ENCODE data around the gene DSTYK.
"Not testable (repeated sequence)": the region's sequence is repeated elsewhere in the genome, so short reads cannot be mapped to it uniquely, and the experiment has no call there.

DSTYK gene

DNA sequence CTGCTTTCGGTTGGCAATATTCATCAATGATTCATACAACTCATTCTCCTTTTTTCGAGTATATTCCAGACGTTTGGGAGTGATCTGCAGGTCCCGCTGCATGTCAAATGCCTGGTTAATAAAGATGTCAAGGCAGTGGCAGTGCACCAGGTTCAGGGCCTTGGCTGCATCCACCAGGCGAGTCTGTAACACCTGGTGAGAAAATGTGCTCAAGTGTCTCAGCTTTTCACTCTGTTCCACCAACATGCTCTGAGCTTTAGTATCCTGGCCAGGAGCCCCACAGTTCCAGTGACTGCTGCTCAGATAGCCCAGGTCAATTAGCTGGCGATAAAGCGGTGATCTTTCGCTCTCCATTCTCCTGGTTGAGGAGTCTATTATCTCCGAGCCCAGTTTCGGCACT lies 42.3 kb downstream of the DSTYK start:
- Histone ChIP-seq H3K27ac (no peak overlapping the region), H3K9me3 (no peaks in the 10 kb centered on the region), H3K27me3 (no peaks in the 10 kb centered on the region), H3K4me1 (ENCODE audit: control insufficient read depth in 1 of 2, insufficient read depth in 1 of 2, low read depth in 1 of 2, low read length in 1 of 2) (no peaks in the 10 kb centered on the region), H3K36me3 (peaks cover 71% of the 10 kb centered on the region), H3K4me3 (ENCODE audit: low read depth in 1 of 2, low read length in 1 of 2) (no peak overlapping the region)
- TF ChIP-seq, protein P1, sequence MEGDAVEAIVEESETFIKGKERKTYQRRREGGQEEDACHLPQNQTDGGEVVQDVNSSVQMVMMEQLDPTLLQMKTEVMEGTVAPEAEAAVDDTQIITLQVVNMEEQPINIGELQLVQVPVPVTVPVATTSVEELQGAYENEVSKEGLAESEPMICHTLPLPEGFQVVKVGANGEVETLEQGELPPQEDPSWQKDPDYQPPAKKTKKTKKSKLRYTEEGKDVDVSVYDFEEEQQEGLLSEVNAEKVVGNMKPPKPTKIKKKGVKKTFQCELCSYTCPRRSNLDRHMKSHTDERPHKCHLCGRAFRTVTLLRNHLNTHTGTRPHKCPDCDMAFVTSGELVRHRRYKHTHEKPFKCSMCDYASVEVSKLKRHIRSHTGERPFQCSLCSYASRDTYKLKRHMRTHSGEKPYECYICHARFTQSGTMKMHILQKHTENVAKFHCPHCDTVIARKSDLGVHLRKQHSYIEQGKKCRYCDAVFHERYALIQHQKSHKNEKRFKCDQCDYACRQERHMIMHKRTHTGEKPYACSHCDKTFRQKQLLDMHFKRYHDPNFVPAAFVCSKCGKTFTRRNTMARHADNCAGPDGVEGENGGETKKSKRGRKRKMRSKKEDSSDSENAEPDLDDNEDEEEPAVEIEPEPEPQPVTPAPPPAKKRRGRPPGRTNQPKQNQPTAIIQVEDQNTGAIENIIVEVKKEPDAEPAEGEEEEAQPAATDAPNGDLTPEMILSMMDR (IDR thresholded peaks at IDR 0.05), result no peak

- H3K27ac ChIP-seq, result no peak overlapping the region
- TF ChIP-seq, protein P1 (IDR thresholded peaks at IDR 0.05), result no peak
- no peaks in the 10 kb centered on the region for H3K27me3 ChIP-seq
- H3K4me1 ChIP-seq (ENCODE audit: control insufficient read depth in 1 of 2, insufficient read depth in 1 of 2, low read depth in 1 of 2, low read length in 1 of 2), result no peaks in the 10 kb centered on the region
- H3K36me3 ChIP-seq, result peaks cover 80% of the 10 kb centered on the region
- H3K4me3 ChIP-seq (ENCODE audit: low read depth in 1 of 2, low read length in 1 of 2), result no peak overlapping the region
- H3K9me3 ChIP-seq, result no peaks in the 10 kb centered on the region
Observed at GRCh38 chr1:205168291-205168690, 43.2 kb downstream of the DSTYK start.

- TF ChIP-seq, protein P1 (IDR thresholded peaks at IDR 0.05), result no peak
- H3K27me3 ChIP-seq, result no peaks in the 10 kb centered on the region
- no peaks in the 10 kb centered on the region for H3K4me1 ChIP-seq (ENCODE audit: control insufficient read depth in 1 of 2, insufficient read depth in 1 of 2, low read depth in 1 of 2, low read length in 1 of 2)
- H3K9me3 ChIP-seq, result no peaks in the 10 kb centered on the region
- no peak overlapping the region for H3K4me3 ChIP-seq (ENCODE audit: low read depth in 1 of 2, low read length in 1 of 2)
- H3K36me3 ChIP-seq, result peaks cover 96% of the 10 kb centered on the region
- H3K27ac ChIP-seq, result no peak overlapping the region
Observed at GRCh38 chr1:205162301-205162700, 49.2 kb downstream of the DSTYK start.

DNA sequence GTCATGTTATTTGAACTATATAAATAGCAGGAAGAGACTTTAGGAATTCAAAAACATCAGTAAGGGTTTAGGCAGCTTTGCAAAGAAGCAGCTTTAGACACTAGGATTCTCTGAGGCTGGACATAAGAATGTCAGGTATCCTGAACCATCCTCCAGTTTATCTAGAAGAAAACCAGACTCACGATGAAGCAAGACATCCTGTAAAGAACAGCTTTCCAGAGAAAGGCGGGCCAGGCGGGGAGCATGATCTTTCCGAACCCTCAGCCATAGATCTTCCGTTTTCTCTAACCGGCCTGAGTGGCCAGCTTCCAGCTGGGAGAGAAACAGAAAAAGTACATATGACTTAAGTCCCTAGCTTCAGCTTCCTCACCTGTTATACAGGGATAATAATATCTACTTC lies 50.4 kb downstream of the DSTYK start:
- TF ChIP-seq, protein P1 (IDR thresholded peaks at IDR 0.05), result no peak
- Histone ChIP-seq H3K27ac (no peak overlapping the region), H3K4me3 (ENCODE audit: low read depth in 1 of 2, low read length in 1 of 2) (no peak overlapping the region), H3K36me3 (peaks cover 97% of the 10 kb centered on the region), H3K27me3 (no peaks in the 10 kb centered on the region), H3K4me1 (ENCODE audit: control insufficient read depth in 1 of 2, insufficient read depth in 1 of 2, low read depth in 1 of 2, low read length in 1 of 2) (no peaks in the 10 kb centered on the region), H3K9me3 (peaks cover 5% of the 10 kb centered on the region)

- Histone ChIP-seq H3K27ac (no peak overlapping the region), H3K36me3 (peaks cover 99% of the 10 kb centered on the region)
- TF ChIP-seq, protein P1 (IDR thresholded peaks at IDR 0.05), result no peak
Observed at GRCh38 chr1:205158048-205158616, 53.4 kb downstream of the DSTYK start.

DNA sequence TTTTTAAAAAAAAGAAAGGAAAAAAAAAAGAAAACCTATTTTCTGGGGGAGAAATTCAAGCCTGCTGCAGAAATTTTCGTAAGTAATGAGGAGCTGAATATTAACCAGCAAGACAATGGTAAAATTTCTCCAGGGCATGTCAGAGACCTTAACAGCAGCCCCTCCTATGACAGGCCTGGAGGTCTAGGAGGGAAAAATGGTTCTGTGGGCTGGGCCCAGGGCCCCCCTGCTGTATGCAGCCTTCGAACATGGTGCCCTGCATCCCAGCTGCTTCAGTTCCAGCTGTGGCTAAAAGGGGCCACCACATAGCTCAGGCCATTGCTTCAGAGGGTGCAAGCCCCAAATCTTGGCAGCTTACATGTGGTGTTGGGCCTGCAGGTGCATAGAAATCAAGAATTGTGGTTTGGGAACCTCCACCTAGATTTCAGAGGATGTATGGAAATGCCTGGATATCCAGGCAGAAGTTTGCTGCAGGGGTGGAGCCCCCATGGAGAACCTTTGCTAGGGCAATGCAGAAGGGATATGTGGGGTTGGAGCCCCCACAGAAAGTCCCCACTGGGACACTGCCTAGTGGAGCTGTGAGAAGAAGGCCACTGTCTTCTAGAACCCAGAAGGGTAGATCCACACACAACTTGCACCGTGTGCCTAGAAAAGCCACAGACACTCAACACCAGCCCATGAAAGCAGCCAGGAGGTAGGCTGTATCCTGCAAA lies 55.7 kb downstream of the DSTYK start:
- H3K9me3 ChIP-seq; H3K27me3 ChIP-seq; H3K4me1 ChIP-seq (ENCODE audit: control insufficient read depth in 1 of 2, insufficient read depth in 1 of 2, low read depth in 1 of 2, low read length in 1 of 2); H3K27ac ChIP-seq; H3K4me3 ChIP-seq (ENCODE audit: low read depth in 1 of 2, low read length in 1 of 2): not testable (repeated sequence)
- H3K36me3 ChIP-seq, result peaks cover 98% of the 10 kb centered on the region

More at GRCh38 chr1:205158048-205158616, 53.4 kb downstream of the DSTYK start:
- Histone ChIP-seq H3K4me1 (ENCODE audit: control insufficient read depth in 1 of 2, insufficient read depth in 1 of 2, low read depth in 1 of 2, low read length in 1 of 2) (no peaks in the 10 kb centered on the region), H3K27me3 (no peaks in the 10 kb centered on the region), H3K9me3 (peaks cover 6% of the 10 kb centered on the region), H3K4me3 (ENCODE audit: low read depth in 1 of 2, low read length in 1 of 2) (no peak overlapping the region)

All from neutrophil (primary cell).